Measurements from ENCODE around the gene SLMAP. TPM values are rescaled to one million over a fixed set of nuclear protein-coding genes. Genes with fewer than 3 reads are reported as not detected.

Gene SLMAP
- total RNA-seq, 1 donor from 2014 or later, result 71.4 TPM

GRCh38 chr3:57745101-57745500 lies 11.0 kb upstream of the SLMAP start:
- no peaks in the 10 kb centered on the region for H3K36me3 ChIP-seq (ENCODE audit: insufficient read depth, low read length)
- H3K4me2 ChIP-seq (ENCODE audit: low read length), result no peak overlapping the region
- H3K4me1 Mint-ChIP-seq (ENCODE audit: low read depth, unreplicated experiment), result no peaks in the 10 kb centered on the region
- H3K27me3 ChIP-seq (ENCODE audit: insufficient read depth, low read length), result no peaks in the 10 kb centered on the region
- no peaks in the 10 kb centered on the region for H3K36me3 Mint-ChIP-seq (ENCODE audit: low read depth, unreplicated experiment)
- FAIRE-seq, result no peak
- DNase-seq (ENCODE audit: low read depth), result no peak
- no peaks in the 10 kb centered on the region for H4K20me1 ChIP-seq (ENCODE audit: insufficient read depth, low read length)
- no peak overlapping the region for H3K4me3 ChIP-seq (ENCODE audit: insufficient read depth, low read depth, low read length)
- no peak for TF ChIP-seq CTCF (IDR thresholded peaks at IDR 0.05; ENCODE audit: insufficient read depth, low read depth, low read length)
- no peak for TF ChIP-seq EZH2 (IDR thresholded peaks at IDR 0.05; ENCODE audit: insufficient read depth, low read length)
- H3K4me1 ChIP-seq (ENCODE audit: insufficient read depth, low read length), result no peaks in the 10 kb centered on the region
- H3K4me3 Mint-ChIP-seq (ENCODE audit: unreplicated experiment), result no peak overlapping the region
- no peak overlapping the region for H3K27ac Mint-ChIP-seq (ENCODE audit: unreplicated experiment)
- H3K27me3 Mint-ChIP-seq (ENCODE audit: low read depth, unreplicated experiment), result no peaks in the 10 kb centered on the region
- no peaks in the 10 kb centered on the region for H3K79me2 ChIP-seq (ENCODE audit: insufficient read depth, low read length)
- H2AFZ ChIP-seq (ENCODE audit: low read depth, low read length), result no peak overlapping the region
- no peaks in the 10 kb centered on the region for H3K9me3 ChIP-seq (ENCODE audit: insufficient read depth, low read depth, low read length)
- H3K9me3 Mint-ChIP-seq (ENCODE audit: unreplicated experiment), result no peaks in the 10 kb centered on the region
- H3K27ac ChIP-seq (ENCODE audit: low read depth, low read length), result no peak overlapping the region
- no peak overlapping the region for H3K9ac ChIP-seq (ENCODE audit: low read length)

GRCh38 chr3:57746156-57747010 lies 9.7 kb upstream of the SLMAP start:
- H4K20me1 ChIP-seq (ENCODE audit: insufficient read depth, low read length), result no peaks in the 10 kb centered on the region
- H3K4me1 ChIP-seq (ENCODE audit: insufficient read depth, low read length), result no peaks in the 10 kb centered on the region
- TF ChIP-seq EZH2 (IDR thresholded peaks at IDR 0.05; ENCODE audit: insufficient read depth, low read length) (no peak), CTCF (IDR thresholded peaks at IDR 0.05; ENCODE audit: insufficient read depth, low read depth, low read length) (no peak)
- Mint-ChIP-seq H3K9me3 (ENCODE audit: unreplicated experiment) (no peaks in the 10 kb centered on the region), H3K27me3 (ENCODE audit: low read depth, unreplicated experiment) (no peaks in the 10 kb centered on the region), H3K4me1 (ENCODE audit: low read depth, unreplicated experiment) (no peaks in the 10 kb centered on the region), H3K27ac (ENCODE audit: unreplicated experiment) (no peak overlapping the region), H3K36me3 (ENCODE audit: low read depth, unreplicated experiment) (no peaks in the 10 kb centered on the region), H3K4me3 (ENCODE audit: unreplicated experiment) (no peak overlapping the region)
- no peak overlapping the region for H3K9ac ChIP-seq (ENCODE audit: low read length)
- H3K4me3 ChIP-seq (ENCODE audit: insufficient read depth, low read depth, low read length), result no peak overlapping the region
- DNase-seq (ENCODE audit: low read depth) (no peak), FAIRE-seq (no peak)
- no peaks in the 10 kb centered on the region for H3K9me3 ChIP-seq (ENCODE audit: insufficient read depth, low read depth, low read length)
- H2AFZ ChIP-seq (ENCODE audit: low read depth, low read length), result no peak overlapping the region
- H3K4me2 ChIP-seq (ENCODE audit: low read length), result no peak overlapping the region
- no peak overlapping the region for H3K27ac ChIP-seq (ENCODE audit: low read depth, low read length)
- H3K79me2 ChIP-seq (ENCODE audit: insufficient read depth, low read length), result no peaks in the 10 kb centered on the region
- H3K27me3 ChIP-seq (ENCODE audit: insufficient read depth, low read length), result no peaks in the 10 kb centered on the region
- no peaks in the 10 kb centered on the region for H3K36me3 ChIP-seq (ENCODE audit: insufficient read depth, low read length)

GRCh38 chr3:57749542-57749941 lies 6.6 kb upstream of the SLMAP start:
- no peaks in the 10 kb centered on the region for H3K27me3 ChIP-seq (ENCODE audit: insufficient read depth, low read length)
- Mint-ChIP-seq H3K27ac (ENCODE audit: unreplicated experiment) (no peak overlapping the region), H3K27me3 (ENCODE audit: low read depth, unreplicated experiment) (no peaks in the 10 kb centered on the region), H3K4me1 (ENCODE audit: low read depth, unreplicated experiment) (peaks cover 8% of the 10 kb centered on the region), H3K9me3 (ENCODE audit: unreplicated experiment) (no peaks in the 10 kb centered on the region), H3K36me3 (ENCODE audit: low read depth, unreplicated experiment) (no peaks in the 10 kb centered on the region), H3K4me3 (ENCODE audit: unreplicated experiment) (no peak overlapping the region)
- H3K9me3 ChIP-seq (ENCODE audit: insufficient read depth, low read depth, low read length), result no peaks in the 10 kb centered on the region
- no peak overlapping the region for H3K4me2 ChIP-seq (ENCODE audit: low read length)
- no peak overlapping the region for H2AFZ ChIP-seq (ENCODE audit: low read depth, low read length)
- H4K20me1 ChIP-seq (ENCODE audit: insufficient read depth, low read length), result no peaks in the 10 kb centered on the region
- DNase-seq (ENCODE audit: low read depth) (no peak), FAIRE-seq (no peak)
- no peak overlapping the region for H3K9ac ChIP-seq (ENCODE audit: low read length)
- no peak overlapping the region for H3K4me3 ChIP-seq (ENCODE audit: insufficient read depth, low read depth, low read length)
- H3K79me2 ChIP-seq (ENCODE audit: insufficient read depth, low read length), result no peaks in the 10 kb centered on the region
- no peak overlapping the region for H3K27ac ChIP-seq (ENCODE audit: low read depth, low read length)
- peaks cover 4% of the 10 kb centered on the region for H3K4me1 ChIP-seq (ENCODE audit: insufficient read depth, low read length)
- no peak for TF ChIP-seq EZH2 (IDR thresholded peaks at IDR 0.05; ENCODE audit: insufficient read depth, low read length)
- no peak for TF ChIP-seq CTCF (IDR thresholded peaks at IDR 0.05; ENCODE audit: insufficient read depth, low read depth, low read length)
- no peaks in the 10 kb centered on the region for H3K36me3 ChIP-seq (ENCODE audit: insufficient read depth, low read length)
